Measurements from ENCODE around the gene GBX2. TPM values are rescaled to one million over a fixed set of nuclear protein-coding genes. Genes with fewer than 3 reads are reported as not detected.

Gene GBX2
- total and polyA plus RNA-seq, 2 of the 8 experiments (the other 6 are each of a cell fraction or from before 2014, with no cell fraction given), result 0.38 to 0.89 TPM

GRCh38 chr2:236175548-236176150 lies 7.5 kb upstream of the GBX2 start:
- Histone ChIP-seq H2AFZ (ENCODE audit: low read length) (no peak overlapping the region), H2BK15ac (ENCODE audit: low read length) (no peak overlapping the region), H3K36me3 (ENCODE audit: control insufficient read depth in 2 of 4, insufficient read depth in 4 of 4, low read length in 3 of 4) (peaks cover 0 to 2% (median 0%) of the 10 kb centered on the region in 4 experiments; a peak in 1 of 8 replicates), H3K79me1 (ENCODE audit: low read depth, low read length) (no peaks in the 10 kb centered on the region), H2AK5ac (ENCODE audit: low read depth, low read length) (no peak overlapping the region), H4K20me1 (replicated peaks in 1 of 2; ENCODE audit: control insufficient read depth in 1 of 2, insufficient read depth in 2 of 2, low read length in 2 of 2) (peaks cover 13 to 20% of the 10 kb centered on the region in 2 experiments), H2BK12ac (ENCODE audit: low read depth, low read length) (no peak overlapping the region), H3K27me3 (replicated peaks in 1 of 4; ENCODE audit: control insufficient read depth in 3 of 4, extremely low read depth in 1 of 4, insufficient read depth in 3 of 4, low read length in 3 of 4) (peaks cover 64 to 91% (median 82%) of the 10 kb centered on the region in 4 experiments), H3K23me2 (ENCODE audit: low read depth, low read length) (peaks cover 12% of the 10 kb centered on the region; the same call in 1 of the 2 replicates), H2BK120ac (replicated peaks; ENCODE audit: low read depth, low read length) (no peak overlapping the region), H3K4ac (replicated peaks; ENCODE audit: insufficient read length, low read depth, low read length) (no peak overlapping the region), H4K8ac (ENCODE audit: extremely low read depth, insufficient read depth, low read length) (no peak overlapping the region), H3K56ac (replicated peaks; ENCODE audit: insufficient read length, low read depth, low read length) (no peak overlapping the region), H3K4me3 (ENCODE audit: extremely low read depth in 1 of 4, insufficient read depth in 2 of 4, low read depth in 3 of 4, low read length in 4 of 4) (no peak overlapping the region), H3K27ac (ENCODE audit: low read depth, low read length) (no peak overlapping the region), H3K9ac (replicated peaks in 1 of 4; ENCODE audit: extremely low read depth in 1 of 4, low read depth in 3 of 4, low read length in 3 of 4) (no peak overlapping the region), H3K18ac (ENCODE audit: extremely low read depth, low read length) (no peak overlapping the region), H3K79me2 (ENCODE audit: control insufficient read depth in 1 of 2, insufficient read depth in 2 of 2, low read length in 2 of 2) (no peaks in the 10 kb centered on the region), H2BK5ac (ENCODE audit: low read depth, low read length) (no peak overlapping the region), H3K9me3 (ENCODE audit: insufficient read depth in 2 of 2, low read depth in 1 of 2, low read length in 1 of 2) (no peaks in the 10 kb centered on the region), H2BK20ac (ENCODE audit: low read length) (no peak overlapping the region), H4K91ac (replicated peaks; ENCODE audit: insufficient read length, low read length) (no peak overlapping the region), H3K23ac (ENCODE audit: insufficient read length) (no peak overlapping the region), H3K4me2 (ENCODE audit: insufficient read depth in 1 of 2, low read depth in 2 of 2, low read length in 2 of 2) (no peak overlapping the region; a peak in 1 of 4 replicates), H4K5ac (ENCODE audit: insufficient read length, low read depth, low read length) (no peak overlapping the region), H3K4me1 (replicated peaks in 1 of 4; ENCODE audit: control insufficient read depth in 3 of 4, insufficient read depth in 4 of 4, low read length in 3 of 4) (peaks cover 14 to 50% (median 25%) of the 10 kb centered on the region in 4 experiments), H3K14ac (ENCODE audit: insufficient read length) (no peak overlapping the region)
- ChIA-PET CTCF (ENCODE audit: partially characterized antibody) (interaction anchor here (0.6 to 9.4 kb wide), 27 partner anchors 9 to 397 kb away, joined by 3 to 87 read pairs (median 5); no protein-coding TSS in a partner anchor), POLR2A (ENCODE audit: partially characterized antibody) (interaction anchor here (2.3 kb wide), 1 partner anchor 32 kb away, joined by 5 read pairs; no protein-coding TSS in a partner anchor)
- FAIRE-seq (no peak), DNase-seq (ENCODE audit: low read depth in 1 of 2, low spot score in 2 of 2) (no peak)
- 52% methylated on average over 6 of the region's 6 CpGs; no CpG with 5 or more reads in 1 of the 2 experiments for WGBS, 2 experiments (ENCODE audit: extremely low coverage in 1 of 2, insufficient coverage in 1 of 2, insufficient read length in 1 of 2, insufficient replicate concordance in 2 of 2, low coverage in 1 of 2, low lambda C conversion rate in 2 of 2, missing lambda C conversion rate in 1 of 2)
- no peak for TF ChIP-seq BRCA1 (IDR thresholded peaks at IDR 0.05; ENCODE audit: low read depth, low read length)
- TF ChIP-seq KDM5A (IDR thresholded peaks at IDR 0.05; ENCODE audit: low read length), result no peak
- no peak for TF ChIP-seq SP2 (IDR thresholded peaks at IDR 0.05; ENCODE audit: low read length)
- TF ChIP-seq MAFK (IDR thresholded peaks at IDR 0.05; ENCODE audit: low read depth, low read length), result no peak
- TF ChIP-seq CBX8 (IDR thresholded peaks at IDR 0.05; ENCODE audit: borderline replicate concordance, low read depth, low read length), result no peak
- no peak for TF ChIP-seq SIRT6 (IDR thresholded peaks at IDR 0.05; ENCODE audit: low read length)
- TF ChIP-seq CBX5 (IDR thresholded peaks at IDR 0.05; ENCODE audit: low read depth, low read length), result no peak
- no peak for TF ChIP-seq SRF (IDR thresholded peaks at IDR 0.05; ENCODE audit: low read depth, low read length)
- no peak for TF ChIP-seq TEAD4 (IDR thresholded peaks at IDR 0.05; ENCODE audit: low read depth, low read length)
- TF ChIP-seq, protein P1, sequence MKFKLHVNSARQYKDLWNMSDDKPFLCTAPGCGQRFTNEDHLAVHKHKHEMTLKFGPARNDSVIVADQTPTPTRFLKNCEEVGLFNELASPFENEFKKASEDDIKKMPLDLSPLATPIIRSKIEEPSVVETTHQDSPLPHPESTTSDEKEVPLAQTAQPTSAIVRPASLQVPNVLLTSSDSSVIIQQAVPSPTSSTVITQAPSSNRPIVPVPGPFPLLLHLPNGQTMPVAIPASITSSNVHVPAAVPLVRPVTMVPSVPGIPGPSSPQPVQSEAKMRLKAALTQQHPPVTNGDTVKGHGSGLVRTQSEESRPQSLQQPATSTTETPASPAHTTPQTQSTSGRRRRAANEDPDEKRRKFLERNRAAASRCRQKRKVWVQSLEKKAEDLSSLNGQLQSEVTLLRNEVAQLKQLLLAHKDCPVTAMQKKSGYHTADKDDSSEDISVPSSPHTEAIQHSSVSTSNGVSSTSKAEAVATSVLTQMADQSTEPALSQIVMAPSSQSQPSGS (IDR thresholded peaks at IDR 0.05; ENCODE audit: low read length), result no peak
- TF ChIP-seq KDM4A (IDR thresholded peaks at IDR 0.05; ENCODE audit: low read depth, low read length, severe bottlenecking), result no peak
- TF ChIP-seq EGR1 (IDR thresholded peaks at IDR 0.05; ENCODE audit: borderline replicate concordance, low read depth, low read length), result no peak

Measured in H1 (cell line).